Lung (tissue), 12 donors: ENCODE results near the gene ATP6V1G3. TPM values are rescaled to one million over a fixed set of nuclear protein-coding genes. Genes with fewer than 3 reads are reported as not detected.

Experiments used
- ATAC-seq: fragments of 200-7000 bp; cut with Tn5 transposase; one replicate; pipeline ENCODE4 v1.9.1; 2020; ENCODE audit warnings: moderate number of reproducible peaks; ENCODE audit not compliant: insufficient read depth, low FRiP score
- DNase-seq, 3 donors: peaks; one replicate each; pipeline ENCODE4 v3.0.0-alpha.2; 2013 to 2017
- H3K27ac ChIP-seq, 2 donors: one replicate each; pipeline ENCODE4 v1.5.1; 2013; ENCODE audit warnings: mild to moderate bottlenecking in 2 of 2, moderate library complexity in 2 of 2, control low read depth in 1 of 2, inconsistent platforms in 1 of 2, low read depth in 1 of 2, low read length in 1 of 2
- H3K27me3 ChIP-seq, 3 donors: one replicate each; pipeline ENCODE4 v1.5.1; 2013; ENCODE audit warnings: low read length in 2 of 3; ENCODE audit not compliant: control insufficient read depth in 3 of 3, insufficient read depth in 3 of 3
- H3K36me3 ChIP-seq, 4 donors: one replicate each; pipeline ENCODE4 v1.5.1; 2013; ENCODE audit warnings: low read length in 4 of 4, mild to moderate bottlenecking in 1 of 4, moderate library complexity in 1 of 4; ENCODE audit not compliant: control insufficient read depth in 4 of 4, insufficient read depth in 4 of 4
- H3K4me1 ChIP-seq, 5 donors: one replicate each; pipeline ENCODE4 v1.5.1; 2013; ENCODE audit warnings: low read length in 5 of 5, mild to moderate bottlenecking in 2 of 5, moderate library complexity in 1 of 5; ENCODE audit not compliant: control insufficient read depth in 5 of 5, insufficient read depth in 5 of 5
- H3K4me3 ChIP-seq: one replicate; pipeline ENCODE4 v1.5.1; 2013; ENCODE audit warnings: mild to moderate bottlenecking, control low read depth, moderate library complexity
- H3K9ac ChIP-seq, 2 donors: one replicate each; pipeline ENCODE4 v1.5.1; 2013; ENCODE audit warnings: low read length in 2 of 2, control low read depth in 1 of 2; ENCODE audit not compliant: insufficient read depth in 1 of 2
- H3K9me3 ChIP-seq, 4 donors: one replicate each; pipeline ENCODE4 v1.5.1; 2013; ENCODE audit warnings: low read length in 3 of 4, mild to moderate bottlenecking in 1 of 4, moderate library complexity in 1 of 4; ENCODE audit not compliant: control insufficient read depth in 4 of 4, insufficient read depth in 3 of 4
- CTCF ChIP-seq: IDR thresholded peaks from 2 replicates; pipeline ENCODE4 v1.5.1; 2012; ENCODE audit warnings: mild to moderate bottlenecking; ENCODE audit errors: control extremely low read depth, extremely low read depth
- WGBS, 2 donors: extraction: QIAGEN DNeasy Blood & Tissue Kit; methylation state at CpG; one replicate each; pipeline ENCODE4 v1.1.7; 2013; 5-methylcytosine and 5-hydroxymethylcytosine counted together
- polyA plus RNA-seq, 2 donors: library from polyadenylated mRNA; stranded (reverse); fragments of 200-250 nt; gene quantifications; one replicate each; pipeline ENCODE4 v1.2.1, GENCODE V29; 2013
- total RNA-seq, 2 donors: library from RNA; depleted of rRNA in 1 of 2; stranded (reverse); fragments of >200 nt in 1 of 2; gene quantifications; one replicate each; pipeline ENCODE4 v1.2.1, GENCODE V29; 2014 to 2021
- donor health status: control.
- donor health status: control.
- donor health status: Bipolar disorder and iron deficiency.
- donor health status: healthy.
- donor health status: DM: yes; HTN: yes; CAD: no.

ATP6V1G3 gene
- total and polyA plus RNA-seq, 4 donors, result not detected

DNA sequence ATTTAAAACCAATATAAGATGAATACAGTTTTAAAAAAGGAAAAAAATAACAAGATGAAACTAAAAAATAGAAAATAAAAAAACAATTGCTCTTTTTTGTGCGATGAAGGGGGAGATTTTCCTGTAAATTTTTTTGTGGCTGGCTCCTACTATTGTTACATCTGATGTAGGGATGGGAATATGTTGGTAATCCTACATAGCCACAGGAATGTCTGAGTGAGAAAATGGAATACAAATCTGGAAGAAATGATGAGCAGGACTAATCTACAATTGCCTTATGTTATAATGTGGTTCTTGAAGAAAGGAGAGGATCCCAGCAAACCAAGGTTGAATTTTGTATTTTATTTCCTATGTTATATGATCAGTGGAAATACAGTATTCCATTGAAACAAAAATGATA is 40.9 kb downstream of the ATP6V1G3 start:
- Histone ChIP-seq H3K4me3 (no peak overlapping the region), H3K4me1 (no peaks in the 10 kb centered on the region), H3K27ac (no peak overlapping the region), H3K9me3 (peaks cover 0 to 3% (median 0%) of the 10 kb centered on the region in 4 donors), H3K27me3 (no peaks in the 10 kb centered on the region), H3K36me3 (no peaks in the 10 kb centered on the region), H3K9ac (no peak overlapping the region)
- no peak for DNase-seq
- 96 to 100% methylated on average over 1 of the region's 1 CpG for WGBS, 2 donors
- TF ChIP-seq CTCF, result no peak
- no peak for ATAC-seq

GRCh38 chr1:198498881-198499280 is 41.6 kb downstream of the ATP6V1G3 start:
- WGBS, 2 donors, result 88 to 90% methylated on average over 1 of the region's 1 CpG
- ATAC-seq, result no peak

DNA sequence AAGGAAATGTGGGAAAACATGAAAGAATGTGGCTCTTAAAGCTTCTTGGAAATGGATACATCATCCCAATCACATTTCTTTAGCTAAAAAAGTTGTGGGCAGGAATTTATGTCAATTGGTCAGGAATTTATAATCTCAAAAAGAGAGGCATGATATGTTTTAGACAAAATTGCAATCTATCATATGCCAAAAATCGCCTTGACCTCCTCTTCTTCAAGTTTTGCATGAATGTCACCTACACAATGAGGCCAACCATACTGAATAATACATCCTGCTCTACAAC is 42.4 kb downstream of the ATP6V1G3 start:
- Histone ChIP-seq H3K36me3 (no peaks in the 10 kb centered on the region), H3K9me3 (peaks cover 0 to 3% (median 0%) of the 10 kb centered on the region in 4 donors), H3K27me3 (no peaks in the 10 kb centered on the region), H3K27ac (no peak overlapping the region), H3K4me1 (no peaks in the 10 kb centered on the region), H3K4me3 (no peak overlapping the region), H3K9ac (no peak overlapping the region)
- no peak for DNase-seq
- 91 to 97% methylated on average over 1 of the region's 1 CpG for WGBS, 2 donors
- no peak for TF ChIP-seq CTCF
- no peak for ATAC-seq

More at GRCh38 chr1:198498881-198499280, 41.6 kb downstream of the ATP6V1G3 start:
- Histone ChIP-seq H3K36me3 (no peaks in the 10 kb centered on the region), H3K9ac (no peak overlapping the region), H3K27me3 (no peaks in the 10 kb centered on the region), H3K4me3 (no peak overlapping the region), H3K9me3 (peaks cover 0 to 3% (median 0%) of the 10 kb centered on the region in 4 donors), H3K4me1 (no peaks in the 10 kb centered on the region), H3K27ac (no peak overlapping the region)
- TF ChIP-seq CTCF, result no peak
- peak in 1 of 3 donors; percentile 33 for DNase-seq

DNA sequence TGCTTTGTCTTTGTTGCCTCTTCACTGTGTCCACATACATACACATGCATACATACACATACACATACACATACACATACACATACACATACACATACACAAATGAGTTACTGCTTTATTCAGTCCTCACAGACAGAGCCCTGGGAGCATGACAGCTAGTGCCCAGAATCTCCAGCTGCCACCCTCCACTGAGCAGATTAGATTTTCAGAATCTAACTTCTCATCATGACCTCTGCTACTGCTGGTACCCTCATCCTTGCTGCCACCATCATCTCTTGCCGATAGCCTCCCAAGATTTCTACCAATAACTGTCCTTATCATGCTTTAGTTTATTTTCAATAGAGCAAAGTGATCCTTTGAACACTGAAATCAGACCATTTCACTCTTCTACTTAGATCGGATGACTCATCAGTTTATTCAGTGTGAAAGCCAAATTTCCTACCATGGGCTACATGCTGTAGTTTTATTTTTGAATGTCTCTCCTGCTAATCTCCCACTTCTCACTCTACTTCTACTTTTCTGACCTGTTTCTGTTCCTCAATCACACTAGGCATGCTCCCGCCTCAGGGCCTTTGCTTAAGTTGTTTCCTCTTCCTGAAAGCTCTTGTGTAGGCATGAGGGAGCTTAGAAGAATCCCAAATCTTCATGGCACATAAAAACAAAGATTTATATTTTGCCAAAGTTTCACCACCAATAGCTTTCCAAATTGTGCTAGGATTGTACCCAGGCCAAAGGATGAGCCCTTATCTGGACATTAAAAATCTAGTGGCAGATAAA is 43.0 kb downstream of the ATP6V1G3 start:
- H3K27ac ChIP-seq, result no peak overlapping the region
- H3K9me3 ChIP-seq, result no peaks in the 10 kb centered on the region
- DNase-seq, result no peak

More for the DNA sequence above, 43.0 kb downstream of the ATP6V1G3 start:
- H3K9ac ChIP-seq, result no peak overlapping the region
- H3K4me1 ChIP-seq, result no peaks in the 10 kb centered on the region
- TF ChIP-seq CTCF, result no peak
- H3K36me3 ChIP-seq, result no peaks in the 10 kb centered on the region
- ATAC-seq, result peak; percentile 11
- no peak overlapping the region for H3K4me3 ChIP-seq
- 72 to 77% methylated on average over 3 of the region's 3 CpGs for WGBS, 2 donors
- no peaks in the 10 kb centered on the region for H3K27me3 ChIP-seq
